ENCODE data around the gene PPP2R3A. TPM values are rescaled to one million over a fixed set of nuclear protein-coding genes. Genes with fewer than 3 reads are reported as not detected.

PPP2R3A gene
- total and polyA plus RNA-seq, 2 donors (not counting 3 experiments of a cell fraction or from before 2014, with no cell fraction given) = 3.3 to 14.6 TPM

- no peak for DNase-seq (ENCODE audit: low read depth, low spot score)
- ChIA-PET CTCF (interaction anchor here (7.2 kb wide), 1 partner anchor 119 kb away, joined by 280 read pairs; no protein-coding TSS in a partner anchor), POLR2A (no interaction called here)
- no peaks in the 10 kb centered on the region for H3K27me3 ChIP-seq (ENCODE audit: control insufficient read depth in 2 of 2, insufficient read depth in 2 of 2, low read length in 2 of 2)
- no peaks in the 10 kb centered on the region for H3K9me3 ChIP-seq (replicated peaks; ENCODE audit: control insufficient read depth, insufficient read depth, low read length)
- H3K36me3 ChIP-seq (ENCODE audit: control insufficient read depth in 2 of 2, extremely low read depth in 1 of 2, insufficient read depth in 2 of 2, low read length in 2 of 2) = no peaks in the 10 kb centered on the region
- dilution Hi-C loops (cut with MboI; ENCODE audit: extremely low pct_ligation_motif_present, low sequenced_read_pairs) = no loop called here
- intact Hi-C loops (cut with micrococcal nuclease) = no loop called here
- H3K4me1 ChIP-seq (ENCODE audit: control insufficient read depth, extremely low read depth, insufficient read depth, low read length) = no peaks in the 10 kb centered on the region
- no peak for FAIRE-seq
- no peak for TF ChIP-seq JUN (IDR thresholded peaks at IDR 0.05; ENCODE audit: borderline replicate concordance, insufficient read depth, insufficient read length, low read depth)
- TF ChIP-seq GATA2 (IDR thresholded peaks at IDR 0.05; ENCODE audit: insufficient read depth, insufficient read length, low read depth, low read length) = no peak
- no peak for TF ChIP-seq POLR2A (IDR thresholded peaks at IDR 0.05; ENCODE audit: low read depth, low read length)
- no peak for TF ChIP-seq FOS (IDR thresholded peaks at IDR 0.05; ENCODE audit: borderline replicate concordance, insufficient read depth, low read length)
- TF ChIP-seq POLR2AphosphoS5 (IDR thresholded peaks at IDR 0.05; ENCODE audit: insufficient read depth, low read depth, low read length) = no peak
- TF ChIP-seq, protein P1, sequence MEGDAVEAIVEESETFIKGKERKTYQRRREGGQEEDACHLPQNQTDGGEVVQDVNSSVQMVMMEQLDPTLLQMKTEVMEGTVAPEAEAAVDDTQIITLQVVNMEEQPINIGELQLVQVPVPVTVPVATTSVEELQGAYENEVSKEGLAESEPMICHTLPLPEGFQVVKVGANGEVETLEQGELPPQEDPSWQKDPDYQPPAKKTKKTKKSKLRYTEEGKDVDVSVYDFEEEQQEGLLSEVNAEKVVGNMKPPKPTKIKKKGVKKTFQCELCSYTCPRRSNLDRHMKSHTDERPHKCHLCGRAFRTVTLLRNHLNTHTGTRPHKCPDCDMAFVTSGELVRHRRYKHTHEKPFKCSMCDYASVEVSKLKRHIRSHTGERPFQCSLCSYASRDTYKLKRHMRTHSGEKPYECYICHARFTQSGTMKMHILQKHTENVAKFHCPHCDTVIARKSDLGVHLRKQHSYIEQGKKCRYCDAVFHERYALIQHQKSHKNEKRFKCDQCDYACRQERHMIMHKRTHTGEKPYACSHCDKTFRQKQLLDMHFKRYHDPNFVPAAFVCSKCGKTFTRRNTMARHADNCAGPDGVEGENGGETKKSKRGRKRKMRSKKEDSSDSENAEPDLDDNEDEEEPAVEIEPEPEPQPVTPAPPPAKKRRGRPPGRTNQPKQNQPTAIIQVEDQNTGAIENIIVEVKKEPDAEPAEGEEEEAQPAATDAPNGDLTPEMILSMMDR (IDR thresholded peaks at IDR 0.05; ENCODE audit: extremely low read depth in 1 of 2, insufficient read depth in 1 of 2, low read depth in 1 of 2, low read length in 2 of 2) = no peak
- no peak for TF ChIP-seq MAX (IDR thresholded peaks at IDR 0.05; ENCODE audit: insufficient read depth, insufficient read length)
- TF ChIP-seq EZH2 (IDR thresholded peaks at IDR 0.05; ENCODE audit: borderline replicate concordance, low read depth, low read length, severe bottlenecking) = no peak
- no peak for TF ChIP-seq MYC (IDR thresholded peaks at IDR 0.05; ENCODE audit: low read depth, low read length)
- no peak overlapping the region for H2AFZ ChIP-seq (ENCODE audit: low read depth, low read length)
- no peak overlapping the region for H3K9ac ChIP-seq (replicated peaks; ENCODE audit: extremely low read depth, insufficient read depth, low read length)
- BruUV-seq (replicated peaks) = no TSS peak
- H3K79me2 ChIP-seq (ENCODE audit: control insufficient read depth, insufficient read depth, low read length) = no peaks in the 10 kb centered on the region
- H3K27ac ChIP-seq (ENCODE audit: insufficient read depth, low read depth, low read length) = no peak overlapping the region
- H3K4me2 ChIP-seq (ENCODE audit: insufficient read depth, low read length) = no peak overlapping the region
- H4K20me1 ChIP-seq (replicated peaks; ENCODE audit: control insufficient read depth, extremely low read depth, insufficient read depth, low read length) = no peaks in the 10 kb centered on the region
- no peaks in the 10 kb centered on the region for H3K9me1 ChIP-seq (replicated peaks; ENCODE audit: control insufficient read depth, extremely low read depth, insufficient read depth, low read length)
- H3K4me3 ChIP-seq (replicated peaks in 1 of 3; ENCODE audit: insufficient read depth in 1 of 3, low read depth in 1 of 3, low read length in 3 of 3) = no peak overlapping the region
Observed at GRCh38 chr3:136038668-136039067, 73.1 kb downstream of the PPP2R3A start.

All from endothelial cell of umbilical vein (primary cell).